Nephron (organoid): ENCODE measurements around the gene P2RY11.

Experiments
- H3K27ac Mint-ChIP-seq, 3 experiments: 2 replicates each; pipeline ENCODE4 v1.8.0; 2020; ENCODE audit warnings: mixed read lengths in 3 of 3, mild to moderate bottlenecking in 2 of 3, moderate library complexity in 1 of 3
- H3K27me3 Mint-ChIP-seq: 2 replicates; pipeline ENCODE4 v1.8.0; 2021; ENCODE audit warnings: low read depth, mild to moderate bottlenecking, moderate library complexity, mixed read lengths
- H3K36me3 Mint-ChIP-seq: 2 replicates; pipeline ENCODE4 v1.8.0; 2020; ENCODE audit warnings: low read depth, mixed read lengths
- H3K4me1 Mint-ChIP-seq: 2 replicates; pipeline ENCODE4 v1.8.0; 2020; ENCODE audit warnings: mixed read lengths
- H3K4me3 Mint-ChIP-seq, 3 experiments: 2 replicates each; pipeline ENCODE4 v1.8.0; 2020; ENCODE audit warnings: mild to moderate bottlenecking in 3 of 3, mixed read lengths in 3 of 3, moderate library complexity in 2 of 3
- H3K9me3 Mint-ChIP-seq: 2 replicates; pipeline ENCODE4 v1.8.0; 2020; ENCODE audit warnings: mixed read lengths
- TF ChIP-seq, protein P1 (sequence below), 3 experiments: fragments of 200-600 bp; sonication (generic); IDR thresholded peaks; one replicate each; pipeline ENCODE4 v1.5.0; 2021; ENCODE audit warnings: antibody characterized with exemption in 3 of 3; ENCODE audit not compliant: unreplicated experiment in 3 of 3

P2RY11 gene

GRCh38 chr19:10095948-10096614 is 15.4 kb upstream of the P2RY11 start:
- TF ChIP-seq, protein P1, sequence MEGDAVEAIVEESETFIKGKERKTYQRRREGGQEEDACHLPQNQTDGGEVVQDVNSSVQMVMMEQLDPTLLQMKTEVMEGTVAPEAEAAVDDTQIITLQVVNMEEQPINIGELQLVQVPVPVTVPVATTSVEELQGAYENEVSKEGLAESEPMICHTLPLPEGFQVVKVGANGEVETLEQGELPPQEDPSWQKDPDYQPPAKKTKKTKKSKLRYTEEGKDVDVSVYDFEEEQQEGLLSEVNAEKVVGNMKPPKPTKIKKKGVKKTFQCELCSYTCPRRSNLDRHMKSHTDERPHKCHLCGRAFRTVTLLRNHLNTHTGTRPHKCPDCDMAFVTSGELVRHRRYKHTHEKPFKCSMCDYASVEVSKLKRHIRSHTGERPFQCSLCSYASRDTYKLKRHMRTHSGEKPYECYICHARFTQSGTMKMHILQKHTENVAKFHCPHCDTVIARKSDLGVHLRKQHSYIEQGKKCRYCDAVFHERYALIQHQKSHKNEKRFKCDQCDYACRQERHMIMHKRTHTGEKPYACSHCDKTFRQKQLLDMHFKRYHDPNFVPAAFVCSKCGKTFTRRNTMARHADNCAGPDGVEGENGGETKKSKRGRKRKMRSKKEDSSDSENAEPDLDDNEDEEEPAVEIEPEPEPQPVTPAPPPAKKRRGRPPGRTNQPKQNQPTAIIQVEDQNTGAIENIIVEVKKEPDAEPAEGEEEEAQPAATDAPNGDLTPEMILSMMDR (IDR thresholded peaks at IDR 0.05; ENCODE audit: unreplicated experiment in 3 of 3), result no peak

DNA sequence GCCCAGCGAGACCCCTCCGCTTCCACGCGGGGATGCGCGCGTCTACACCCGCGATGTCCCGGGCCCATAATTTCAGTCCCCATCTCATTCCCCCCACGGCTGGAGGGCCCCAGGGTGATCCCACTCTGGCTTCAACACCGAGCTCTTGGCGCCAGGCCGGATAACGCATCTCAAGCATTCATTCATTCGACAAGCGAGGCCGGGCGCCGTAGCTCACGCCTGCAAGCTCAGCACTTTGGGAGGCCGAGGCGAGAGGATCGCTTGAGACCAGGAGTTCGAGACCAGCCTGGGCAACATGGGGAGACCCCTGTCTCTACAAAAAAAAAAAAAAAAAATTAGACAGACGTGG is 14.9 kb upstream of the P2RY11 start:
- peaks cover 10% of the 10 kb centered on the region for H3K4me1 Mint-ChIP-seq
- H3K36me3 Mint-ChIP-seq, result peaks cover 13% of the 10 kb centered on the region
- TF ChIP-seq, protein P1 (IDR thresholded peaks at IDR 0.05; ENCODE audit: unreplicated experiment in 3 of 3), result no peak
- H3K9me3 Mint-ChIP-seq, result peaks cover 5% of the 10 kb centered on the region
- peaks cover 4% of the 10 kb centered on the region for H3K27me3 Mint-ChIP-seq
- peak overlapping the region in 2 of 3 experiments; percentile 14 to 52 for H3K4me3 Mint-ChIP-seq
- H3K27ac Mint-ChIP-seq, result no peak overlapping the region

More at GRCh38 chr19:10095948-10096614, 15.4 kb upstream of the P2RY11 start:
- Mint-ChIP-seq H3K36me3 (peaks cover 14% of the 10 kb centered on the region), H3K9me3 (peaks cover 5% of the 10 kb centered on the region), H3K4me1 (peaks cover 10% of the 10 kb centered on the region), H3K4me3 (peak overlapping the region in 1 of 3 experiments; percentile 52), H3K27ac (no peak overlapping the region), H3K27me3 (peaks cover 4% of the 10 kb centered on the region)

DNA sequence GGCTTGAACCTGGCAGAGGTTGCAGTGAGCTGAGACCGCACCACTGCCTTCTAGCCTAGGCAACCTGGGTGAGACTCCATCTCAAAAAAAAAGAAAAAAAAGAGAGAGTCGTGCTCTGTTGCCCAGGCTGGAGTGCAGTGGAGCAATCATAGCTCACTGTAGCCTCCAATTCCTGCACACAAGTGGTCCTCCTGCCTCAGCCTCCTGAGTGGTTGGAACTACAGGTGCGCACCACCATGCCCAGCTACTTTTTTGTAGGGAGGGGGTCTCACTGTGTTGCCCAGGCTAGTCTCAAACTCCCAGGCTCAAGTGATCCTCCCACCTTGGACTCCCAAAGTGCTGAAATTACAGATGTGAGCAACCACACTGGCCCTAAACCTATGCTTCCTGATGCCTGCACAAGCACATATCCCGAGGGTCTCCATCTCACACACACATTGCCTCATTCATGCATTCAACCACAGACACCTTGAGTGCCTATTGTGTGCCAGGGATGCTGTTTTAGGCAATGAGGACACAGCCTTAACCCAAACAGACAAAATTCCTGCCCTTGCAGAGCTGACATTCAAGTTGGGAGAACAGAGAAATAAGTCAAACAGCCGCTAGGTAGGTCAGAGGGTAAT is 11.2 kb upstream of the P2RY11 start:
- Mint-ChIP-seq H3K9me3 (no peaks in the 10 kb centered on the region), H3K36me3 (no peaks in the 10 kb centered on the region), H3K4me1 (peaks cover 22% of the 10 kb centered on the region), H3K27me3 (peaks cover 3% of the 10 kb centered on the region), H3K4me3 (no peak overlapping the region), H3K27ac (peak overlapping the region in 1 of 3 experiments; percentile 24)
- TF ChIP-seq, protein P1 (IDR thresholded peaks at IDR 0.05; ENCODE audit: unreplicated experiment in 3 of 3), result no peak

DNA sequence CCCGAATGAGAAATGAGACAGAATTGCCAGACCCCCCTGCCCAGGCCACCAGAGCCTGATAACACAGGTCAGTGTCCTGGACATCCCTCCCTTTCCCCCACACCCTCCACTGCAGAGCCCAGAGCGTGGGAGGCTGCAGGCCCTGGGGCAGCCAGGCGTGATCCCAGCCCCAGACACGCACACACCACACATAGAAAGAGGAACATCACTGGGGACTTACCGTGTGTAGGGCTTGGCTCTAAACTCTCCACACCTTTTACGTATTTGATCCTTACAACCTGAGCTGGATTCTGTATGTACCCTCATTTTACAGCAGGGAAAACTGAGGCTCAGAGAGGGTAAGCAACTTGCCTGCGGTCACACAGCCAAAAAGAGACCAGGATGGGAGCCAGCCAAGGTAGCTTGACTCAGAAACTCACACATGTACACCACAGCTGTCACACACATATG is 8.7 kb upstream of the P2RY11 start:
- Mint-ChIP-seq H3K9me3 (no peaks in the 10 kb centered on the region), H3K4me1 (peaks cover 29% of the 10 kb centered on the region), H3K27ac (peak overlapping the region; percentile 47 to 93 (median 66)), H3K27me3 (peaks cover 3% of the 10 kb centered on the region), H3K36me3 (peaks cover 8% of the 10 kb centered on the region), H3K4me3 (peak overlapping the region in 2 of 3 experiments; percentile 14 to 38)
- TF ChIP-seq, protein P1 (IDR thresholded peaks at IDR 0.05; ENCODE audit: unreplicated experiment in 3 of 3), result no peak

- TF ChIP-seq, protein P1 (IDR thresholded peaks at IDR 0.05; ENCODE audit: unreplicated experiment in 3 of 3), result no peak
- H3K9me3 Mint-ChIP-seq, result no peaks in the 10 kb centered on the region
- H3K27me3 Mint-ChIP-seq, result peaks cover 3% of the 10 kb centered on the region
- H3K4me1 Mint-ChIP-seq, result peaks cover 24% of the 10 kb centered on the region
- H3K36me3 Mint-ChIP-seq, result peaks cover 8% of the 10 kb centered on the region
- H3K4me3 Mint-ChIP-seq, result peak overlapping the region; percentile 46 to 94 (median 53)
- H3K27ac Mint-ChIP-seq, result peak overlapping the region; percentile 95 to 99 (median 99)
These were observed 7.4 kb upstream of the P2RY11 start for GRCh38 chr19:10104130-10104513.
